ENCODE measurements around the gene ADRB2.

The ADRB2 gene

DNA sequence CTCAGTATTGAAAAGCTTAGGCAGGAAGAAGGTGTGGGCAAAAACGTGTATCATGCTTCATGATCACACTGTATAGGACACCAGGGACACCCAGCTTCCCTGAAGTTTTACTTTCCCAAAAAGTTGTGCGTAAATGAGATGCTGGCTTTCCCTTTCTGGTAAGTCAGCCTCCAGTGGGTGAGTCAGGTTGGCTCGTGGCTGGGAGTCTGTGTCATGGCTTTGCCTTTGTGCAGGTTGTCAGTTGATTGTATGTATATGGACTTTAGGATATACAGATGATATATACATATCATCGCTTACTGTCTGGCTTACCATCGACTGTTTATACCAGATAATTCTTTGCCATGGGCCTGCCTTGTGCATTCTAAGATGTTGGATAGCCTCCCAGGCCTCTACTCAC lies 34.2 kb downstream of the ADRB2 start:
- H3K27ac ChIP-seq, result no peak overlapping the region
- TF ChIP-seq ZFX (IDR thresholded peaks at IDR 0.05; ENCODE audit: borderline replicate concordance), result no peak
- TF ChIP-seq, protein P1, sequence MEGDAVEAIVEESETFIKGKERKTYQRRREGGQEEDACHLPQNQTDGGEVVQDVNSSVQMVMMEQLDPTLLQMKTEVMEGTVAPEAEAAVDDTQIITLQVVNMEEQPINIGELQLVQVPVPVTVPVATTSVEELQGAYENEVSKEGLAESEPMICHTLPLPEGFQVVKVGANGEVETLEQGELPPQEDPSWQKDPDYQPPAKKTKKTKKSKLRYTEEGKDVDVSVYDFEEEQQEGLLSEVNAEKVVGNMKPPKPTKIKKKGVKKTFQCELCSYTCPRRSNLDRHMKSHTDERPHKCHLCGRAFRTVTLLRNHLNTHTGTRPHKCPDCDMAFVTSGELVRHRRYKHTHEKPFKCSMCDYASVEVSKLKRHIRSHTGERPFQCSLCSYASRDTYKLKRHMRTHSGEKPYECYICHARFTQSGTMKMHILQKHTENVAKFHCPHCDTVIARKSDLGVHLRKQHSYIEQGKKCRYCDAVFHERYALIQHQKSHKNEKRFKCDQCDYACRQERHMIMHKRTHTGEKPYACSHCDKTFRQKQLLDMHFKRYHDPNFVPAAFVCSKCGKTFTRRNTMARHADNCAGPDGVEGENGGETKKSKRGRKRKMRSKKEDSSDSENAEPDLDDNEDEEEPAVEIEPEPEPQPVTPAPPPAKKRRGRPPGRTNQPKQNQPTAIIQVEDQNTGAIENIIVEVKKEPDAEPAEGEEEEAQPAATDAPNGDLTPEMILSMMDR (IDR thresholded peaks at IDR 0.05), result no peak

- no peak overlapping the region for H3K27ac ChIP-seq
Measured at GRCh38 chr5:148861088-148861487, 34.7 kb downstream of the ADRB2 start.

DNA sequence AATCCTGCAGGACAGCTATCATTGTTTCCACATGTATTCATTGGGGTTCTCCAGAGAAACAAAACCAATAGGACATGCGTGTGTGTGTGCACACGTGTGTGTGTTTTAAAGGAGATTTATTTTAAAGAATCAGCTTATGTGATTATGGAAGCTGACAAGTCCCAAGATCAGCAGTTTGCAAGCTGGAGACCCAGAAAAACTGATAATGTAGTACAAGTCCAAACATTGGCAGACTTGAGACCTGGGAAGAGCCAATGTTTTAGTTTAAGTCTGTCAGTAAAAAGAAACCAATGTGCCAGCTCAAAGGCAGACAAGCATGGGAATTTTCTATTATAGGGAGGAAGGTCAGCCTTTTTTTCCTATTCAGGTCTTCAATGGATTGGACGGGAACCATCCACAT lies 35.3 kb downstream of the ADRB2 start:
- no peak overlapping the region for H3K27ac ChIP-seq
- no peak for TF ChIP-seq ZFX (IDR thresholded peaks at IDR 0.05; ENCODE audit: borderline replicate concordance)
- TF ChIP-seq, protein P1 (IDR thresholded peaks at IDR 0.05), result no peak

More at GRCh38 chr5:148861088-148861487, 34.7 kb downstream of the ADRB2 start:
- no peak for TF ChIP-seq ZFX (IDR thresholded peaks at IDR 0.05; ENCODE audit: borderline replicate concordance)
- TF ChIP-seq, protein P1 (IDR thresholded peaks at IDR 0.05), result no peak

GRCh38 chr5:148864113-148864841 lies 37.9 kb downstream of the ADRB2 start:
- TF ChIP-seq, protein P1 (IDR thresholded peaks at IDR 0.05), result no peak
- no peak for TF ChIP-seq ZFX (IDR thresholded peaks at IDR 0.05; ENCODE audit: borderline replicate concordance)
- no peak overlapping the region for H3K27ac ChIP-seq

DNA sequence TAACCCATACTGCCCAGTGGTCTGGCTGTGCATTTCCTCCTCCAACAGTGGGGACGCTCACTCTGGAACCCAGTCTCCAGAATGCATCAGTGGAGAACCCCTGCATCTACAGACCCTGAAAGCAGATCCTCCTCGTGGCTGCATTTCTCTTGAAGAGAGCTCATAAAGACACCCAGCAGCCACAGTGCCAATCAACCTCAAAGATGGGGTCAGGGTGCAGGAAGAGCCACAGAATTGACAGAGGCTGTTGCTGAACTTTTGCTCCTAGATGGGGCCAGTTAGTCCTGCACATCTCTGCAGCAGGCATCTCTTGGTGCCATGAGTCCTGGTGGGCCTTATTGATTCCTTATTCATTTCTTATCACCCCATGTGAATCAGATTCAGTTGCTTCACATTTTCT lies 39.6 kb downstream of the ADRB2 start:
- H3K27ac ChIP-seq, result no peak overlapping the region
- TF ChIP-seq, protein P1 (IDR thresholded peaks at IDR 0.05), result no peak
- TF ChIP-seq ZFX (IDR thresholded peaks at IDR 0.05; ENCODE audit: borderline replicate concordance), result no peak

DNA sequence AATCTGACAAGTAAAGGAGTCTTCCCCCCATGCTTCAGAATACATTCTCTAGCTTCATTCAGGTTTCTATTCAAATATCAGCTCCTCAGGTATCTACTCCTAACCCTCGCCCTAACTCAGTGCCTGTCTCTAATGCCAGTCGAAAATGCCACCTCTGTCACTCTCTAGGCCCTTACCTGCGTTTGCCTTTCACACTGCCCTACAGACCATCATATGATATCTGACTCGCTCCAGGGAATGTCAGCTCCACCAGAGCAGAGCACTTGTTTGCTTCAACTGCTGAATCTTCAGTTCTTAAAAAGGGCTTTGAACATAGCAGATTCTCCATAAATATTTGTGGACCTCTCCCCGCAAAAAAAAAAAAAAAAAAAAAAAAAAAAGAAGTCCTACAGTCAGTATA lies 46.7 kb downstream of the ADRB2 start:
- TF ChIP-seq ZFX (IDR thresholded peaks at IDR 0.05; ENCODE audit: borderline replicate concordance), result no peak

GRCh38 chr5:148873690-148874485 lies 47.5 kb downstream of the ADRB2 start:
- no peak overlapping the region for H3K27ac ChIP-seq

More for the DNA sequence above, 46.7 kb downstream of the ADRB2 start:
- H3K27ac ChIP-seq, result no peak overlapping the region

More at GRCh38 chr5:148873690-148874485, 47.5 kb downstream of the ADRB2 start:
- TF ChIP-seq ZFX (IDR thresholded peaks at IDR 0.05; ENCODE audit: borderline replicate concordance), result no peak
- TF ChIP-seq, protein P1 (IDR thresholded peaks at IDR 0.05), result no peak

Measured in 22Rv1 (cell line).